Epithelial cell of prostate (primary cell): ENCODE results near the gene PPFIA2.
A peak's percentile ranks its signal among the peaks of the same experiment; 100 is the strongest.
"Not testable (repeated sequence)": the region's sequence is repeated elsewhere in the genome, so short reads cannot be mapped to it uniquely, and the experiment has no call there.

Experiments used
- DNase-seq: peaks from one replicate; pipeline ENCODE4 v3.0.0-alpha.2; 2011; ENCODE audit warnings: low read depth, low spot score
- H3K27ac ChIP-seq: fragments of 450-650 bp; 2 replicates; pipeline ENCODE4 v1.5.1; 2017; ENCODE audit warnings: mild to moderate bottlenecking

The PPFIA2 gene

DNA sequence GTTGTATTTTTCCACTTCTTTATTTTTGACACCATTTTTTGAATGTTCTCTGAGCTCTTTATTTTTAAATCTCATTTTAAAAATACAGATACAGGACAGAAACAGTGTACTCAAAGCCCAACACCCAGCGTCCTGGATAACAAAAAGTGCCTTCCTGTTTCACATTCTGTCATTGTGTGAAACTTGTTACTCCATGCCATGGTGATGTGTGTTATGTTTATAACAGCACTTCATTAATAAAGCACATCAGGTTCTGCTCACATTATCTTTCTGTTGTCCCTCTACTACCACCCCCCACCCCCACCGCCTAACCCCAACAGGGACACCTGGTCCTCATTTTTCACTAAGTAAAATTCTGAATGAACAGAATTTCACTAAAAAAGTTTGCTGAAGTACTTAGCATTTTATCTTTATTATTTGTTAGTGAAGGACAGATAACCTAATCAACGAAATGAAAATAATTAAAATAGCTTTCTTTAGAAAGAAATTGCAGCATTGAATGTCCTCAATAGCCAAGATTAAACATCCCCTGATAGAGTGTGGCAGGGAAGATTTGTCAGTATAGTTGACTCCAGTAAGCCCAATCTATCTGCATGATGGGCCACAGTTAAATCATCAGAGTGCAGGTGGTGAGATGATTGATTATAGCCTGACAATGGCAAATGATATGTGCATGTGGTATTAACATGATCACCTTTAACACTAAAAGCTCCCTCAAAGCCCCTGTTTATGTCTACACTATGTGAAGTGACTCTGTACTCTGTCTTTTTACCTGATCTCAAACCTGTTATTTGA, 527.4 kb downstream of the PPFIA2 start:
- no peak for DNase-seq
- no peak overlapping the region for H3K27ac ChIP-seq

- DNase-seq: no peak
- no peak overlapping the region for H3K27ac ChIP-seq
Measured at GRCh38 chr12:81229759-81230158, 529.4 kb downstream of the PPFIA2 start.

DNA sequence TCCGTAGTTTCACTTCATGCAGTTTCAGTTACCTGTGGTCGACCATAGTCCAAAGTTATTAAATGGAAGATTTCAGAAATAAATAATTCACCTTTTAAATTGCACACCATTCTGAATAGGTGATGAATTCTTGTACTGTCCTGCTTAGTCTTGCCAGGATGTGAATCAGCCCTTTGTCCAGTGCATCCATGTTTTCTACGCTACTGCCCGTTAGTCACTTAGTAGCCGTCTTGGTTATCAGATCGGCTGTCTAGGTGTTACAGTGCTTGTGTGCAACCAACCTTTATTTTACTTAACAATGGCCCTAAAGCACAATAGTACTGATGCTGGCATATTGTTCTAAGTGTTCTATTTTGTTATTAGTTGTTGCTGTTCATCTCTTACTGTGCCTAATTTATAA, 534.5 kb downstream of the PPFIA2 start:
- no peak overlapping the region for H3K27ac ChIP-seq
- peak; percentile 10 for DNase-seq

DNA sequence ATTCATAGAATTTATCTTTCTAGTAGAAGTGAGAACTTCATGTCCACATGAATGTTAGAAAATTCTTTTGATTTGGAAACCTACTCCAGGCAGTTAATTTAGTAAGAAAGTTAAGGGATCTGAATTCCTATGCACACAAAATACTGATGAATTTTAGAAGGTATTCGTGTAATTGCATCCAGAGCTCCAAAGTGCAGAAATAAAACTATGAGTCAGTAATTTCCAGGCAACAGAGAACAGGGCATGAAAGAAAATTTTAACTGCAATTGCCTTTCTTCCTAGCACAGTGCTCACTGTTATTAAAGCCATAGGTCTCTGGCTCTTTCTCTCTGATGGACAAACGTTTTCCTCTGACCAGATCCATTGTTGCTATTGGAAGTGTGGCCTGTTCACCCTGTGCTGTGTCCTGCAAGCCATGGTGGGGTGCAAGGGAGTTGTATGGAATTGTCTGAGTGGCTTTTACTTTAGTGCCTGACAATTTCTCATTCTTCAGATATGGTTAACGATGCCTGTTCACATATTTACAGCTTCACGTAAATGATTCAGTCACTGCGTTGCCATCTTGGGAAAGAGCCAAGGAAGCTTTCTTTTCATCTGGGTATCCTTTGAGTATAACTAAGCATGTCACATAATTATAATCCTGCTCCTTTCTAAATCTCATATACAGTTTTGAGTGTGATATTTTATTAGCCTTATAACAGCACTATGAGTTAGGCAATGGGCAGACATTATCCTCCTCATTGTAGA, 536.1 kb downstream of the PPFIA2 start:
- DNase-seq: no peak
- H3K27ac ChIP-seq: no peak overlapping the region

- no peak for DNase-seq
- H3K27ac ChIP-seq: no peak overlapping the region
Measured at GRCh38 chr12:81221681-81222080, 537.5 kb downstream of the PPFIA2 start.

GRCh38 chr12:81216739-81217138, 542.4 kb downstream of the PPFIA2 start:
- no peak overlapping the region for H3K27ac ChIP-seq
- DNase-seq: no peak

- DNase-seq: no peak
- H3K27ac ChIP-seq: no peak overlapping the region
Measured at GRCh38 chr12:81212996-81213696, 546.0 kb downstream of the PPFIA2 start.

DNA sequence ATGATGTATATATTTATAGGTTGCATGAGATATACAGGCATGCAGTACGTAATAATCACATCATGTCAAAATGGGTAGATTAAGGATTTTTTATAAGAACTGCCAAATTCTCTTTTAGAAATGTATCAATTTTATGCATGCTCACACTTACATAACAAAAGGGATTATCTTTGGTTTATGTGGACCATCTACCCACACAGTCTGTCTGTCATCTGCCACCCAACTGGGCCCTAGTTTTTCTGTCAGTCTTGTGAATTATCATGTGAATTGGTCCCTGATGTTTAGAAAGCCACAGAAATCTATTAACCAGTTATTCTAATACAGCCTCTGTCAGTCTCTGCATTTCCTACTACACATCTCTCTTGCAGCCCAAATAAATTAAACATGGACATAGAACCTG, 547.8 kb downstream of the PPFIA2 start:
- H3K27ac ChIP-seq: no peak overlapping the region
- no peak for DNase-seq

DNA sequence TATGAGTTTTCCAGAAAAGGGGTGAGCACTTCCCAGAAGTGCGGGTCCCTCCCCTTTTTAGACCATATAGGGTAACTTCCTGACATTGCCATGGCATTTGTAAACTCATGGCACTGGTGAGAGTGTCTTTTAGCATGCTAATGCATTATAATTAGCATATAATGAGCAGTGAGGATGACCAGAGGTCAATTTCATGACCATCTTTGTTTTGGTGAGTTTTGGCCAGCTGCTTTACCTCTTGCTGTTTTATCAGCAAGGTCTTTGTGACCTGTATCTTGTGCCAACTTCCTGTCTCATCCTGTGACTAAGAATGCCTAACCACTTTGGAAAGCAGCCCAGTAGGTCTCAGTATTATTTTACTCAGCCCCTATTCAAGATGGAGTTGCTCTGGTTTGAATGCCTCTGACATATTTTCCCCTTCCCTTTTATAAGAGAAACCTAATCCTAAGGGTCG, 549.4 kb downstream of the PPFIA2 start:
- peak; percentile 33 for DNase-seq
- not testable (repeated sequence) for H3K27ac ChIP-seq

- no peak for DNase-seq
- H3K27ac ChIP-seq: no peak overlapping the region
Measured at GRCh38 chr12:81209012-81209411, 550.1 kb downstream of the PPFIA2 start.

DNA sequence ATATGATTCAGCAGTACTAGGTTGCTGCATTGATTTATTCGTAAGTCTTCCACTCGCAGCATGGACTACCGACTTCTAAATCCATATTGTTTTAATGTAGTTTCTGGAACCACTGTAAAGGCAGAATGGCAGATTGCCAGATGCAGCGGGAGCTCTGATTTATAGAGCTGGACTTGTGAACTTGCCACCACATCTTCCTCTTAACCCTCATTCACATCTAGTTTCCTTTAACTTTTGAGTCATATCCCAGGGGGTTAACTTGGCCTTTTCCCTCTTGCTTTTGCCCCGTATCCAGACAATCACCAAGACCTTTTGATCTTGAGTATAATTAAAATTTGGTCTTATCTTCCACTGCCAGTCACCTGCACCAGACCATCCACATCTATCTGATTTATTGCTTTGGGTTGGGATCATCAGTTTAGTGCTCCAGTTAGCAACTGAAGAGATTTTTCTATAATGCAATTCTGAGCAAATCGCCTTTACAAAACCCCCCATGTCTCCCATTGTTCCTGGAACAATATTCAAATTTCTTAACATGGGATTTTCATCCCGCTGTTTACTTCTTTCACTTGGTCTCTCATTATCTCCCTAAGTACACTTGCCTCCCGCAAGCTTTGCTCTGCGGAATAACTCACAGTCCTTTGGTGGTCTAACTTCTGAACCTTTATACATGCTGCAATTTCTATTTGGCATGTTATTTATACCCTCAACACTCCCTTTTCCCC, 550.8 kb downstream of the PPFIA2 start:
- no peak for DNase-seq
- no peak overlapping the region for H3K27ac ChIP-seq
